CD4-positive, alpha-beta T cell (primary cell): ENCODE measurements around the gene ZNF77. TPM values are rescaled to one million over a fixed set of nuclear protein-coding genes. Genes with fewer than 3 reads are reported as not detected.
"Not testable (repeated sequence)": the region's sequence is repeated elsewhere in the genome, so short reads cannot be mapped to it uniquely, and the experiment has no call there.

Experiments
- ATAC-seq: fragments of 200-7000 bp; cut with Tn5 transposase; one replicate; pipeline ENCODE4 v1.10.0; 2022; ENCODE audit warnings: mild to moderate bottlenecking; ENCODE audit not compliant: poor library complexity
- CTCF ChIA-PET: fragments of 350-600 bp; sonication (Branson Sonifier 250); formaldehyde crosslinking; loops from one replicate; lab custom pipeline; 2021; ENCODE audit warnings: antibody characterized with exemption, inconsistent platforms; lab: Charles Lee
- POLR2A ChIA-PET: fragments of 350-600 bp; sonication (Branson Sonifier 250); formaldehyde crosslinking; loops from one replicate; lab custom pipeline; 2021; ENCODE audit warnings: antibody characterized with exemption, inconsistent platforms; lab: Charles Lee
- DNase-seq, 14 experiments: peaks; one replicate each; pipeline ENCODE4 v3.0.0-alpha.2; 2013 to 2020; ENCODE audit warnings: mixed read lengths in 2 of 14
- H3K27ac ChIP-seq, 2 donors: one replicate each; pipeline versions ENCODE4 v1.5.1 to v1.7.0; 2013; ENCODE audit warnings: low read length in 2 of 2, low read depth in 1 of 2, mild to moderate bottlenecking in 1 of 2
- H3K27me3 ChIP-seq, 2 experiments: 1 replicate in 1 of 2; 2 replicates in 1 of 2; pipeline versions ENCODE4 v1.6.1 to v1.7.0; 2013; ENCODE audit warnings: low read length in 2 of 2, control low read depth in 1 of 2, mild to moderate bottlenecking in 1 of 2, moderate library complexity in 1 of 2; ENCODE audit not compliant: insufficient read depth in 2 of 2, control insufficient read depth in 1 of 2
- H3K36me3 ChIP-seq: one replicate; pipeline ENCODE4 v1.6.1; 2013; ENCODE audit warnings: low read length, control low read depth; ENCODE audit not compliant: insufficient read depth
- H3K4me1 ChIP-seq: one replicate; pipeline ENCODE4 v1.6.1; 2013; ENCODE audit warnings: low read length, control low read depth; ENCODE audit not compliant: insufficient read depth
- H3K4me3 ChIP-seq: one replicate; pipeline ENCODE4 v1.5.1; 2013; ENCODE audit warnings: mild to moderate bottlenecking, low read length, moderate library complexity
- H3K9me3 ChIP-seq, 2 experiments: 1 replicate in 1 of 2; 2 replicates in 1 of 2; pipeline versions ENCODE4 v1.6.1 to v1.7.0; 2013; ENCODE audit warnings: low read length in 2 of 2, mild to moderate bottlenecking in 2 of 2, control low read depth in 1 of 2, moderate library complexity in 1 of 2; ENCODE audit not compliant: control insufficient read depth in 1 of 2, insufficient read depth in 1 of 2
- H3K27ac Mint-ChIP-seq: one replicate; pipeline ENCODE4 v1.8.0; 2020; ENCODE audit warnings: mixed read lengths
- H3K27me3 Mint-ChIP-seq: one replicate; pipeline ENCODE4 v1.8.0; 2021; ENCODE audit warnings: mixed read lengths
- H3K36me3 Mint-ChIP-seq: one replicate; pipeline ENCODE4 v1.8.0; 2021; ENCODE audit warnings: low read depth, mixed read lengths
- H3K4me1 Mint-ChIP-seq: one replicate; pipeline ENCODE4 v1.8.0; 2021; ENCODE audit warnings: low read depth, mixed read lengths
- H3K4me3 Mint-ChIP-seq: one replicate; pipeline ENCODE4 v1.8.0; 2020; ENCODE audit warnings: mild to moderate bottlenecking, mixed read lengths
- H3K9me3 Mint-ChIP-seq: one replicate; pipeline ENCODE4 v1.8.0; 2020; ENCODE audit warnings: mixed read lengths
- intact Hi-C, 2 experiments: fragments of 100-400 bp; cut with DNase I in 1 of 2; cut with micrococcal nuclease in 1 of 2; formaldehyde crosslinking; loops; one replicate each; pipeline versions ENCODE4 v1.15.1 to v1.9.0; 2023 to 2025; cut with DNase I, micrococcal nuclease
- total RNA-seq, 174 experiments: library from RNA in 2 of 174; stranded (reverse) in 2 of 174; gene quantifications; one replicate each; pipeline ENCODE4 v1.2.3 and lab custom pipeline; 2021 to 2026
- TF ChIP-seq, protein P1 (sequence below): fragments of 200-600 bp; IDR thresholded peaks from one replicate; pipeline ENCODE4 v1.8.0; 2022; ENCODE audit warnings: antibody characterized with exemption, mild to moderate bottlenecking

The ZNF77 gene
- total RNA-seq, 2 experiments from 2014 or later = 2.0 to 2.4 TPM

DNA sequence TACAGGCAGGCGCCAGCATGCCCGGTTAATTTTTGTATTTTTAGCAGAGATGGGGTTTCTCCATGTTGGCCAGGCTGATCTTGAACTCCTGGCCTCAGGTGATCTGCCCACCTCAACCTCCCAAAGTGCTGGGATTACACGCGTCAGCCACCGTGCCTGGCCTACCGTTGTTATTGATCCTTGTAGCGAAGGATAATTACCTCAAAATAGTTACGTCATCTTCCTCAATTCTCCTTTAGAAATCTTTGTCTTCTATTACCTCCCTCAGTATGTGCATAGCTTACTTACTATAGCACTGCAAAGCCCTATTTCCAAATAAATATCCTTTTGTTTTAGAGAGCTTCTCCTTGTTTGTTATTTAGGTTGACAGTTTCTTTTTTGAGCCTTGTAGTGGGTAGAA is 23.2 kb upstream of the ZNF77 start:
- no peak for ATAC-seq
- Mint-ChIP-seq H3K4me3 (no peak overlapping the region), H3K27me3 (no peaks in the 10 kb centered on the region), H3K36me3 (no peaks in the 10 kb centered on the region), H3K9me3 (no peaks in the 10 kb centered on the region), H3K4me1 (no peaks in the 10 kb centered on the region), H3K27ac (no peak overlapping the region)
- CTCF ChIA-PET = no interaction called here
- POLR2A ChIA-PET = no interaction called here
- H3K9me3 ChIP-seq = peaks cover 0 to 4% of the 10 kb centered on the region in 2 experiments
- H3K27ac ChIP-seq = no peak overlapping the region
- H3K4me1 ChIP-seq = no peaks in the 10 kb centered on the region
- H3K4me3 ChIP-seq = no peak overlapping the region
- H3K27me3 ChIP-seq = no peaks in the 10 kb centered on the region
- TF ChIP-seq, protein P1, sequence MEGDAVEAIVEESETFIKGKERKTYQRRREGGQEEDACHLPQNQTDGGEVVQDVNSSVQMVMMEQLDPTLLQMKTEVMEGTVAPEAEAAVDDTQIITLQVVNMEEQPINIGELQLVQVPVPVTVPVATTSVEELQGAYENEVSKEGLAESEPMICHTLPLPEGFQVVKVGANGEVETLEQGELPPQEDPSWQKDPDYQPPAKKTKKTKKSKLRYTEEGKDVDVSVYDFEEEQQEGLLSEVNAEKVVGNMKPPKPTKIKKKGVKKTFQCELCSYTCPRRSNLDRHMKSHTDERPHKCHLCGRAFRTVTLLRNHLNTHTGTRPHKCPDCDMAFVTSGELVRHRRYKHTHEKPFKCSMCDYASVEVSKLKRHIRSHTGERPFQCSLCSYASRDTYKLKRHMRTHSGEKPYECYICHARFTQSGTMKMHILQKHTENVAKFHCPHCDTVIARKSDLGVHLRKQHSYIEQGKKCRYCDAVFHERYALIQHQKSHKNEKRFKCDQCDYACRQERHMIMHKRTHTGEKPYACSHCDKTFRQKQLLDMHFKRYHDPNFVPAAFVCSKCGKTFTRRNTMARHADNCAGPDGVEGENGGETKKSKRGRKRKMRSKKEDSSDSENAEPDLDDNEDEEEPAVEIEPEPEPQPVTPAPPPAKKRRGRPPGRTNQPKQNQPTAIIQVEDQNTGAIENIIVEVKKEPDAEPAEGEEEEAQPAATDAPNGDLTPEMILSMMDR = no peak
- no peak for DNase-seq
- H3K36me3 ChIP-seq = no peaks in the 10 kb centered on the region
- intact Hi-C loops = no loop called here

DNA sequence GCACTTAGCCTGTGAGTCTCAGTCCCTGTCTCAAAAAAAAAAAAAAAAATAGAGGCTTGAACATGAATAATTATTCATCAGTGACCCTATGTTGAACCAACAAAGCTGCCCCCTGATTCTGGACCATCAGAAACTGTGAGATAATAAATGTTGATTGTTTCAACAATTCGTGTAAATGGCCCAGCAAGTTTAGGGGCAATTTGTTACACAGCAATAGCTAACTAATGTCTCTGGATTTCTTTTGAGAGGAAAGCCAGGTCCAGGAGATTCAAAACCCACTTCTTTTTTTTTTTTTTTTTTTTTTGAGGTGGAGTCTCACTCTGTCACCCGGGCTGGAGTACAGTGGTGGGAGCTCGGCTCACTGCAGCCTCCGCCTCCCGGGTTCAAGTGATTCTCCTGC is 20.1 kb upstream of the ZNF77 start:
- no peak for ATAC-seq
- peaks cover 7% of the 10 kb centered on the region for H3K4me1 Mint-ChIP-seq
- intact Hi-C loops = loop anchor here in 1 of 2 experiments (5.0 kb wide), 1 partner anchor 97 kb away; the partner anchor contains the start of gene TLE5
- Histone ChIP-seq H3K4me3 (no peak overlapping the region), H3K36me3 (no peaks in the 10 kb centered on the region), H3K4me1 (peaks cover 2% of the 10 kb centered on the region), H3K27ac (no peak overlapping the region), H3K9me3 (peaks cover 0 to 4% of the 10 kb centered on the region in 2 experiments), H3K27me3 (no peaks in the 10 kb centered on the region)
- DNase-seq = no peak
- no peaks in the 10 kb centered on the region for H3K36me3 Mint-ChIP-seq
- H3K27ac Mint-ChIP-seq = no peak overlapping the region
- TF ChIP-seq, protein P1 = no peak
- peaks cover 4% of the 10 kb centered on the region for H3K27me3 Mint-ChIP-seq
- ChIA-PET CTCF (interaction anchor here (0.7 to 1.6 kb wide), 4 partner anchors 15 to 144 kb away, joined by 4 to 9 read pairs (median 5); no protein-coding TSS in a partner anchor), POLR2A (no interaction called here)
- no peaks in the 10 kb centered on the region for H3K9me3 Mint-ChIP-seq
- no peak overlapping the region for H3K4me3 Mint-ChIP-seq

DNA sequence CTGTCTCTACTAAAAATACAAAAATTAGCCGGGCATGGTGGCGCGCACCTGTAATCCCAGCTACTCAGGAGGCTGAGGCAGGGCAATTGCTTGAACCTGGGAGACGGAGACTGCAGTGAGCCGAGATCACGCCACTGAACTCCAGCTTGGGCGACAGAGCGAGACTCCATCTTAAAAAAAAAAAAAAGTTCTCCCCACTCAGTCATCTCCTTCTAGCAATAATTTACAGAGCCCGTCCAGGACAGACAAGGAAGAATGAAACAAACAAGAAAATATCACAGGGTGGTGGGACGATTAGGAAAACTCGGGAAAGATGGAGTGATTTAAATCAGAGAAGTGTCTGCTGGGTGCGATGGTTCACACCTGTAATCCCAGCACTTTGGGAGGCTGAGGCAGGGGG is 18.9 kb upstream of the ZNF77 start:
- intact Hi-C loops = loop anchor here in 1 of 2 experiments (2.0 to 5.0 kb wide), 4 partner anchors 99 to 287 kb away; partner anchors contain the start of gene TLE5
- H3K4me3 Mint-ChIP-seq, H3K4me3 ChIP-seq, H3K9me3 Mint-ChIP-seq, H3K4me1 ChIP-seq, H3K36me3 Mint-ChIP-seq, H3K27me3 ChIP-seq, H3K27ac Mint-ChIP-seq, POLR2A ChIA-PET, H3K27ac ChIP-seq, H3K36me3 ChIP-seq, H3K4me1 Mint-ChIP-seq, H3K27me3 Mint-ChIP-seq, DNase-seq, ATAC-seq, H3K9me3 ChIP-seq: not testable (repeated sequence)
- CTCF ChIA-PET = interaction anchor here (1.4 to 3.3 kb wide), 3 partner anchors 13 to 248 kb away, joined by 3 to 27 read pairs (median 6); no protein-coding TSS in a partner anchor
